Naive thymus-derived CD4-positive, alpha-beta T cell (primary cell): Measurements from ENCODE around the gene TSSK1B. TPM values are rescaled to one million over a fixed set of nuclear protein-coding genes. Genes with fewer than 3 reads are reported as not detected.

ENCODE experiments used
- ATAC-seq: fragments of 150-1000 bp; cut with Tn5 transposase; 2 replicates; pipeline ENCODE4 v1.10.0; 2021; ENCODE audit warnings: mild to moderate bottlenecking, moderate library complexity
- CTCF ChIA-PET: fragments of 350-600 bp; sonication (Branson Sonifier 250); formaldehyde crosslinking; loops from one replicate; lab custom pipeline; 2021; ENCODE audit warnings: antibody characterized with exemption; lab: Charles Lee
- POLR2A ChIA-PET: fragments of 350-600 bp; sonication (Branson Sonifier 250); formaldehyde crosslinking; loops from one replicate; lab custom pipeline; 2021; ENCODE audit warnings: antibody characterized with exemption, inconsistent platforms; lab: Charles Lee
- DNase-seq, 9 donors: peaks; one replicate each; pipeline versions ENCODE4 v3.0.0 to v3.0.0-alpha.2; 2020 to 2022; ENCODE audit warnings: mixed read lengths in 1 of 9
- H3K27ac ChIP-seq: one replicate; pipeline ENCODE4 v1.7.0; 2013; ENCODE audit warnings: mild to moderate bottlenecking, low read depth, low read length, moderate library complexity
- H3K27me3 ChIP-seq, 2 donors: one replicate each; pipeline ENCODE4 v1.7.0; 2013; ENCODE audit warnings: low read length in 2 of 2, mild to moderate bottlenecking in 2 of 2, moderate library complexity in 2 of 2; ENCODE audit not compliant: control insufficient read depth in 2 of 2, insufficient read depth in 2 of 2
- H3K36me3 ChIP-seq, 3 experiments: 1 replicate in 2 of 3; 2 replicates in 1 of 3; pipeline ENCODE4 v1.7.0; 2013; ENCODE audit warnings: low read length in 3 of 3, mild to moderate bottlenecking in 3 of 3, moderate library complexity in 1 of 3; ENCODE audit not compliant: insufficient read depth in 3 of 3, control insufficient read depth in 2 of 3
- H3K4me1 ChIP-seq, 2 donors: one replicate each; pipeline ENCODE4 v1.7.0; 2013; ENCODE audit warnings: low read length in 2 of 2, mild to moderate bottlenecking in 2 of 2, moderate library complexity in 1 of 2; ENCODE audit not compliant: control insufficient read depth in 2 of 2, insufficient read depth in 2 of 2
- H3K4me3 ChIP-seq: 2 replicates; pipeline ENCODE4 v1.7.0; 2013; ENCODE audit warnings: mild to moderate bottlenecking, low read length
- H3K9me3 ChIP-seq, 3 experiments: 1 replicate in 2 of 3; 2 replicates in 1 of 3; pipeline ENCODE4 v1.7.0; 2013; ENCODE audit warnings: low read length in 3 of 3; ENCODE audit not compliant: control insufficient read depth in 2 of 3
- H3K27ac Mint-ChIP-seq, 9 donors: one replicate each; pipeline ENCODE4 v1.8.0; 2020 to 2022; ENCODE audit warnings: mixed read lengths in 9 of 9, mild to moderate bottlenecking in 8 of 9, moderate library complexity in 5 of 9, inconsistent platforms in 2 of 9
- H3K27me3 Mint-ChIP-seq, 5 donors: one replicate each; pipeline ENCODE4 v1.8.0; 2021 to 2022; ENCODE audit warnings: mixed read lengths in 5 of 5, mild to moderate bottlenecking in 1 of 5
- H3K36me3 Mint-ChIP-seq, 5 donors: one replicate each; pipeline ENCODE4 v1.8.0; 2020 to 2022; ENCODE audit warnings: mixed read lengths in 5 of 5, mild to moderate bottlenecking in 3 of 5, inconsistent platforms in 1 of 5
- H3K4me1 Mint-ChIP-seq, 7 donors: one replicate each; pipeline ENCODE4 v1.8.0; 2020 to 2022; ENCODE audit warnings: mixed read lengths in 7 of 7, mild to moderate bottlenecking in 3 of 7, inconsistent platforms in 1 of 7
- H3K4me3 Mint-ChIP-seq, 10 donors: one replicate each; pipeline ENCODE4 v1.8.0; 2020 to 2022; ENCODE audit warnings: mild to moderate bottlenecking in 10 of 10, mixed read lengths in 10 of 10, moderate library complexity in 6 of 10, inconsistent platforms in 2 of 10
- H3K9me3 Mint-ChIP-seq, 11 donors: one replicate each; pipeline ENCODE4 v1.8.0; 2020 to 2022; ENCODE audit warnings: mixed read lengths in 11 of 11, mild to moderate bottlenecking in 4 of 11, inconsistent platforms in 1 of 11, moderate library complexity in 1 of 11
- intact Hi-C, 2 donors: fragments of 100-400 bp; cut with micrococcal nuclease; formaldehyde crosslinking; loops; one replicate each; pipeline ENCODE4 v1.15.1; 2023
- polyA plus RNA-seq, 2 donors: library from polyadenylated mRNA; unstranded; fragments of 300-500 nt; fragmentation: Illumina TruSeq; gene quantifications; one replicate each; pipeline ENCODE4 v1.2.3, GENCODE V29; 2021
- total RNA-seq, 6 experiments: library from RNA in 5 of 6; stranded (reverse) in 5 of 6; gene quantifications; 1 replicate in 5 of 6; 2 replicates in 1 of 6; pipeline ENCODE4 v1.2.3 and lab custom pipeline; 2021 to 2026

Gene TSSK1B
- total and polyA plus RNA-seq, 7 experiments from 2014 or later, result not detected

- no peaks in the 10 kb centered on the region for H3K4me1 ChIP-seq
- ChIA-PET POLR2A (no interaction called here), CTCF (no interaction called here)
- intact Hi-C loops, result no loop called here
- H3K27ac ChIP-seq, result no peak overlapping the region
- no peaks in the 10 kb centered on the region for H3K9me3 ChIP-seq
- H3K4me3 ChIP-seq, result no peak overlapping the region
- H3K27me3 ChIP-seq, result peaks cover 0 to 3% of the 10 kb centered on the region in 2 donors
- Mint-ChIP-seq H3K4me1 (peaks cover 0 to 10% (median 6%) of the 10 kb centered on the region in 7 donors), H3K27ac (no peak overlapping the region), H3K36me3 (no peaks in the 10 kb centered on the region), H3K4me3 (no peak overlapping the region), H3K9me3 (peaks cover 0 to 1% (median 0%) of the 10 kb centered on the region in 11 donors), H3K27me3 (peaks cover 0 to 17% (median 2%) of the 10 kb centered on the region in 5 donors)
- DNase-seq (no peak), ATAC-seq (no peak)
- H3K36me3 ChIP-seq, result no peaks in the 10 kb centered on the region
Observed at GRCh38 chr5:113452941-113453340, 18.2 kb upstream of the TSSK1B start.

GRCh38 chr5:113451797-113452196, 17.0 kb upstream of the TSSK1B start:
- intact Hi-C loops, result no loop called here
- CTCF ChIA-PET, result no interaction called here

DNA sequence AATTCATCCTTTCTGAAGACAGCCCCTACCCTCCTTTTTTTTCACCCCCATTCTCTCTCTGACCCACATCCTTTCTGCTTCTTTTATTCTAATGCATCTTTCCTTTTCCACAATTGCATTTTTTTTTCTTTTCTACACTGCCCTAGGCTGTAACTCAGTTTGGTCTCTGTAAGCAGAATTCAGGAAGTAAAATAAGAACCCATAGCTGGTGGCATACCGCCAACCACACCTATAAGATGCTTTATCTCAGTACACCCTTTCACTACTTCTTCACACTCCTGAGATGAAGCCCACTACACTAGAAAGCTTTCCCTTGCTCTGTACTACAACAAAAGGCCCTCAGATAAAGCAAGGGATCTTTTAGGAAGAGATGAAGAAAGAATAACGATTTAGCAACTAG, 16.1 kb upstream of the TSSK1B start:
- no peak overlapping the region for H3K4me3 ChIP-seq
- ATAC-seq (no peak), DNase-seq (peak in 1 of 9 donors; percentile 6)
- peaks cover 0 to 3% of the 10 kb centered on the region in 2 donors for H3K27me3 ChIP-seq
- H3K36me3 ChIP-seq, result no peaks in the 10 kb centered on the region
- no peaks in the 10 kb centered on the region for H3K36me3 Mint-ChIP-seq
- ChIA-PET CTCF (no interaction called here), POLR2A (no interaction called here)
- peaks cover 6 to 26% (median 11%) of the 10 kb centered on the region in 5 donors for H3K27me3 Mint-ChIP-seq
- no peak overlapping the region for H3K27ac ChIP-seq
- peaks cover 0 to 10% (median 6%) of the 10 kb centered on the region in 7 donors for H3K4me1 Mint-ChIP-seq
- peak overlapping the region in 2 of 9 donors; percentile 5 to 39 for H3K27ac Mint-ChIP-seq
- intact Hi-C loops, result no loop called here
- no peaks in the 10 kb centered on the region for H3K4me1 ChIP-seq
- no peaks in the 10 kb centered on the region for H3K9me3 ChIP-seq
- H3K4me3 Mint-ChIP-seq, result no peak overlapping the region
- peaks cover 0 to 2% (median 0%) of the 10 kb centered on the region in 11 donors for H3K9me3 Mint-ChIP-seq

More at GRCh38 chr5:113451797-113452196, 17.0 kb upstream of the TSSK1B start:
- POLR2A ChIA-PET, result no interaction called here
- Mint-ChIP-seq H3K4me3 (no peak overlapping the region), H3K36me3 (no peaks in the 10 kb centered on the region), H3K27me3 (peaks cover 4 to 22% (median 6%) of the 10 kb centered on the region in 5 donors), H3K4me1 (peaks cover 0 to 10% (median 6%) of the 10 kb centered on the region in 7 donors), H3K9me3 (peaks cover 0 to 1% (median 0%) of the 10 kb centered on the region in 11 donors), H3K27ac (no peak overlapping the region)
- H3K27me3 ChIP-seq, result peaks cover 0 to 3% of the 10 kb centered on the region in 2 donors
- no peaks in the 10 kb centered on the region for H3K36me3 ChIP-seq
- no peak overlapping the region for H3K27ac ChIP-seq
- DNase-seq (no peak), ATAC-seq (no peak)
- no peak overlapping the region for H3K4me3 ChIP-seq
- H3K4me1 ChIP-seq, result no peaks in the 10 kb centered on the region
- H3K9me3 ChIP-seq, result no peaks in the 10 kb centered on the region

DNA sequence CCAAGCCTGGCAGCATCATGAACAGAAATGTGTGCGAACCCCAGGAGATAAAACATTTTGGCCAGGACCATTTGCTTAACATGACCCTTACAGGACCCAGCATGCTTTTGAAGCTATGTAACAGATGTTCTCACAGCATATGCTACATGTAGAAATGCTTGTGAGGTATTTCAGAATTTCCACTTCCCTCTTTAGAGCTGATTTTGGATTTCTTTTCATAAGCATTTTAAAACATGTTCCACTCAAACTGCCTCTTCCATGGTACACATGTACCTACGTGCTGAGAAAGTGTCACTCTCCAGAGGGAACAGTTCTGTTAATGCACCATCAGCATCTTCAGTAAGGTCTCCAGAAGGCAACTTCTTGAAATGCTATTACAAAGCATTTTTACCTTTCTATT, 15.7 kb upstream of the TSSK1B start:
- DNase-seq (no peak), ATAC-seq (no peak)
- Mint-ChIP-seq H3K4me1 (peaks cover 0 to 10% (median 6%) of the 10 kb centered on the region in 7 donors), H3K4me3 (no peak overlapping the region), H3K27me3 (peaks cover 10 to 31% (median 16%) of the 10 kb centered on the region in 5 donors), H3K27ac (peak overlapping the region in 1 of 9 donors; percentile 5), H3K36me3 (no peaks in the 10 kb centered on the region), H3K9me3 (peaks cover 0 to 3% (median 0%) of the 10 kb centered on the region in 11 donors)
- POLR2A ChIA-PET, result no interaction called here
- H3K4me1 ChIP-seq, result no peaks in the 10 kb centered on the region
- no peaks in the 10 kb centered on the region for H3K36me3 ChIP-seq
- H3K9me3 ChIP-seq, result no peaks in the 10 kb centered on the region
- no peak overlapping the region for H3K27ac ChIP-seq
- intact Hi-C loops, result no loop called here
- no peak overlapping the region for H3K4me3 ChIP-seq
- CTCF ChIA-PET, result no interaction called here
- H3K27me3 ChIP-seq, result peaks cover 0 to 3% of the 10 kb centered on the region in 2 donors

- no peak for DNase-seq
- H3K9me3 Mint-ChIP-seq, result peaks cover 0 to 11% (median 0%) of the 10 kb centered on the region in 11 donors
Observed at GRCh38 chr5:113448252-113448651, 13.5 kb upstream of the TSSK1B start.

GRCh38 chr5:113447498-113448050, 12.8 kb upstream of the TSSK1B start:
- H3K27ac ChIP-seq, result no peak overlapping the region
- peaks cover 0 to 16% (median 2%) of the 10 kb centered on the region in 11 donors for H3K9me3 Mint-ChIP-seq
- no peaks in the 10 kb centered on the region for H3K36me3 Mint-ChIP-seq
- POLR2A ChIA-PET, result no interaction called here
- H3K27me3 Mint-ChIP-seq, result peaks cover 11 to 44% (median 35%) of the 10 kb centered on the region in 5 donors
- no peak overlapping the region for H3K27ac Mint-ChIP-seq
- peaks cover 0 to 3% of the 10 kb centered on the region in 2 donors for H3K27me3 ChIP-seq
- no peaks in the 10 kb centered on the region for H3K36me3 ChIP-seq
- intact Hi-C loops, result no loop called here
- DNase-seq, result no peak
- H3K4me3 ChIP-seq, result no peak overlapping the region
- ATAC-seq, result no peak
- no peak overlapping the region for H3K4me3 Mint-ChIP-seq
- CTCF ChIA-PET, result no interaction called here
- no peaks in the 10 kb centered on the region for H3K9me3 ChIP-seq
- H3K4me1 ChIP-seq, result no peaks in the 10 kb centered on the region
- peaks cover 0 to 10% (median 6%) of the 10 kb centered on the region in 7 donors for H3K4me1 Mint-ChIP-seq

More at GRCh38 chr5:113448252-113448651, 13.5 kb upstream of the TSSK1B start:
- Histone ChIP-seq H3K36me3 (no peaks in the 10 kb centered on the region), H3K27me3 (peaks cover 0 to 3% of the 10 kb centered on the region in 2 donors), H3K4me1 (no peaks in the 10 kb centered on the region), H3K4me3 (no peak overlapping the region), H3K27ac (no peak overlapping the region), H3K9me3 (no peaks in the 10 kb centered on the region)
- peaks cover 0 to 10% (median 6%) of the 10 kb centered on the region in 7 donors for H3K4me1 Mint-ChIP-seq
- intact Hi-C loops, result no loop called here
- CTCF ChIA-PET, result no interaction called here
- H3K36me3 Mint-ChIP-seq, result no peaks in the 10 kb centered on the region
- POLR2A ChIA-PET, result no interaction called here
- H3K27me3 Mint-ChIP-seq, result peaks cover 11 to 39% (median 28%) of the 10 kb centered on the region in 5 donors
- no peak for ATAC-seq
- H3K4me3 Mint-ChIP-seq, result no peak overlapping the region
- H3K27ac Mint-ChIP-seq, result no peak overlapping the region
